D721Med (cell line): ENCODE data around the gene S100A5.

Source experiments
- DNase-seq: peaks from one replicate; pipeline ENCODE4 v3.0.0; 2011; ENCODE audit warnings: low spot score; ENCODE audit not compliant: insufficient read length
- FAIRE-seq: peaks from 2 replicates; lab custom pipeline; 2011; peaks lifted over from hg19 to GRCh38; lab: Jason Lieb, UNC
- TF ChIP-seq, protein P1 (sequence below): IDR thresholded peaks from 2 replicates; pipeline ENCODE4 v1.5.1; 2012; ENCODE audit warnings: mild to moderate bottlenecking, control low read depth; ENCODE audit not compliant: insufficient read depth; ENCODE audit errors: missing control alignments

The S100A5 gene

DNA sequence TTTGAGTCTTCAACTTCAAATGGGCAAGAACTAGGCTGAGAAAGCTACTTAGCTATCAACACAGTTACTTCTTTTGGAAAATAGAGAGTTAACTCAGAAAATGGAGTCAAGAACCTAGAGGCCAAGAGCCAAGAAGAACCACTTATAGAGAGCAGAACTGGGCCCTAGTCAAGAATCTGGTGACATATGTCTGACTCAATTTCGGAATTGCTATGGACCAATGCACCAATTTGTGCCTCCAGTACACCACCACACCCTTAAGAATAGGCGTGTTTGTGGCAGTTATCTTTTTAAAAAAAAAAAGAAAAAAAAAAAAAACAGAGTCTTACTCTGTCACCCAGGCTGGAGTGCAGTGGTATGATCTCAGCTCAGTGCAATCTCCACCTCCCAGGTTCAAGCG lies 17.1 kb upstream of the S100A5 start:
- TF ChIP-seq, protein P1, sequence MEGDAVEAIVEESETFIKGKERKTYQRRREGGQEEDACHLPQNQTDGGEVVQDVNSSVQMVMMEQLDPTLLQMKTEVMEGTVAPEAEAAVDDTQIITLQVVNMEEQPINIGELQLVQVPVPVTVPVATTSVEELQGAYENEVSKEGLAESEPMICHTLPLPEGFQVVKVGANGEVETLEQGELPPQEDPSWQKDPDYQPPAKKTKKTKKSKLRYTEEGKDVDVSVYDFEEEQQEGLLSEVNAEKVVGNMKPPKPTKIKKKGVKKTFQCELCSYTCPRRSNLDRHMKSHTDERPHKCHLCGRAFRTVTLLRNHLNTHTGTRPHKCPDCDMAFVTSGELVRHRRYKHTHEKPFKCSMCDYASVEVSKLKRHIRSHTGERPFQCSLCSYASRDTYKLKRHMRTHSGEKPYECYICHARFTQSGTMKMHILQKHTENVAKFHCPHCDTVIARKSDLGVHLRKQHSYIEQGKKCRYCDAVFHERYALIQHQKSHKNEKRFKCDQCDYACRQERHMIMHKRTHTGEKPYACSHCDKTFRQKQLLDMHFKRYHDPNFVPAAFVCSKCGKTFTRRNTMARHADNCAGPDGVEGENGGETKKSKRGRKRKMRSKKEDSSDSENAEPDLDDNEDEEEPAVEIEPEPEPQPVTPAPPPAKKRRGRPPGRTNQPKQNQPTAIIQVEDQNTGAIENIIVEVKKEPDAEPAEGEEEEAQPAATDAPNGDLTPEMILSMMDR = no peak
- DNase-seq = no peak
- FAIRE-seq = no peak

DNA sequence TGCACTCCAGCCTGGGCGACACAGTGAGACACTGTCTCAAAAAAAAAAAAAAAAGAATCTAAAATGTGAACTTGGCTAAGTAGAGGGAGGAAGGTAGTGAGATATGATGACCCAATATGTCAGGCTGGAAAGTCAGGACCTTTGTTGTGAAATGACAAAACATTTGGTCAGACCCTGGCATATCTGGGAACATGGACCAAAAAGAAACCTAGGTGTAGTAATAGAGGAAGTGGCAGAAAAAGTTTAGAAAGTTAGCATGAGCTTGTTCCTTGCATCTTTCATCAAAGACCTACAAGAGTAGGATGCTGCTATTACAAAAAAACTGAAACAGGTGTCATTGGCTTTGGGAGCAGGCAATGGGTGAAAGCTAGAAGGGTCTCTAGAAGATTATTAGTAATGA lies 15.6 kb upstream of the S100A5 start:
- DNase-seq (no peak), FAIRE-seq (no peak)
- TF ChIP-seq, protein P1 = no peak

DNA sequence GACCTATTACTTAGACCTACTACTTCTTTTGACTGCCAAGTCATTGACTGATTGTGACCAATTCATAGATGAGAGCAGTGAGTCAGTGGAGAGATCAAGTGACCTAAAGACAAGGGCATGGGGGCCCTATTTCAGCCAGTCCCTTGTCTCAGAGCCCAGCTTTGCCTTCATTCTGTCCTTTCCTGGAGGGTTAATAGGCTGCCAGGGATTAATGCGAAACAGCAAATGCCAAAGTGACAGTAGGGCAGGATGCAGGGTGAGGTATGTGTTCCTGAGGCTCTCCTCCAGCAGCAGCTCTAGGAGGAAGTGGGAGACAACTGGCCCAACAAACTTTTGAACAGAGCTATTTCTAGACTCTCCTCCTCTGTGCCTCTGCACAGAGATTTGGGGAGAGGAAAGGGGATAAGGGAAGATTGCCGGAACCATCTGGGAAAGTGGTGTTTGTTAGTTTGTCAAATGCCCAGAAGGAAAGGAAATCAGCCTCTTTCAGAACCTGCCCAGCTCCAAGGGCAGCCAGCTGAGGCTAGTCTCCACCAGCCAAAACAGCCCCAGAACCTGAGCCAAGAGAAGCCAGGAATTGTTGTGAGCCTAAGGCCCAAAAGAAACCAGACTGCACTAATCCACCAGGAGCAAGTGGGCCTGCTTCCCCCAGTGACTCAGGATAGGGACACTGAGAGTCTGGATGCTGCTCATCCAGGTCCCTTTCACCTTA lies 13.3 kb upstream of the S100A5 start:
- TF ChIP-seq, protein P1 = no peak
- no peak for FAIRE-seq
- no peak for DNase-seq

DNA sequence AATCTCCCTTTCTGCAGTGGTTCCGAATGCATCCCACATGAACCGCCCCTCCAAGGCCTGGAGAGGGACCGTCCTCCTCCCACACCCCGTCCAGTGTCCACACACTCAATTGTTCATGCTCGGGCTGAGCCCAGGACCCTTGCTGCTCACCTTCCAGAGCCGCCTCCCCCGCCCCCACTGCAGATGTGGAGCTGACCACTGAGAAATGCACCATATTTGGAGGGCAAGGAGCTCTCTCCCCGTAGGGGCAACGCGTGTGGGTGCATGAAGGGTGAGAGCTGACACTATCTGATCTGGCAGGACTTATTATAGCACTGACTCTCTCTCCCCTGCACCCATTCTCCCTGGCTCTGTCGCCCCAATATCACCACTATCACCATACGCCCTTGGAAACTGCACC lies 12.4 kb upstream of the S100A5 start:
- FAIRE-seq (no peak), DNase-seq (no peak)
- TF ChIP-seq, protein P1 = no peak

DNA sequence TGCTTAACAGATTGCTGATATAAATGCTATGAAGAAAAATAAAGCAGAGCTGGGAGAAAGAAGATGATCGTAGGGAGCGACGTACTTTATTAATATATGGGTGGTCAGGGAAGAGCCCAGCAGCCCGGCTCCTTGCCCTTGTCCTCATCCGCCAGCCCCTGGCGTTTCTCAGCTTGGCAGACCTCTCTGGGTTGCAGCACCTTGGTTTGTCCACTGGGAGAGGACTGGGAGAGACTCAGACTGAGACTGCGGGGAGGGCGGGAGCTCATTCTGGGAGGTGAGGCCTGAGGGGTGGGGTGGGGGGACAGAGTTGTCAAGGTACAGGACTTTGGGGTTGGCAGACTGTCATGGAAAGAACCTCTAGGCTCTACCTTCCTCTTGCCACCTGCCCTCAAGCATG lies 11.6 kb upstream of the S100A5 start:
- TF ChIP-seq, protein P1 = no peak
- DNase-seq (no peak), FAIRE-seq (no peak)

DNA sequence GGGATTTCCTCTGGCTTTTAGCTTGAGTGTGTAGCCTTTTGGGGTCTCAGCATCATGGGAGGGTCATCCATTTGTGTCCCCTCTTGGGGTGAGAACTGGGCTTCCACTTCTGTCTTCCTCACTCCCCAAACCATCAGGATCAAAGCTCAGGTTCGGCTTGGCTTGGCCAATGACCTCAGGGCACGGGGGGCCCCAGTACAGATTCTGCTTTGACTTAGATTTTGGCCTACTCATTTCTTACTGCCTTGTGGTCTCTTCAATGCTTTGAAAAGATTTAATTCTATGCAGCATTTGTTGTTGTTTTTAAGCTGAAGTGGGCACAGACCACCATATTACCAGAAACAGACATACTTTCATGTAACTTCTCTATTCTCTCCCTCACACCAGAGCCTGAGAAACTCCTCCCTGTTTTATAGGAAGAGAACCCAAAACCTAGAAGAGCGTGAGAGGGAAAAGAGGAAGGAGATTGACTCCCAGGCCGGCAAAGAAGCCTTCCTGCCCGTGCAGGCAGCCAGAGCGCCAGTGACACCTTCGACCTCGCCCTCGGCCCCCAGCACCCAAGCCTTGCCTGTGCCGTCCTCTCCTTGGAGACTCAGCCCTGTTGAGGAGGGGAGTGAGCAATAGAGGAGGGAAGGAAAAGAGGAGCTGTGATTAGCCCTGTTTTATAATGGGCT lies 10.2 kb upstream of the S100A5 start:
- DNase-seq (no peak), FAIRE-seq (no peak)
- TF ChIP-seq, protein P1 = no peak

DNA sequence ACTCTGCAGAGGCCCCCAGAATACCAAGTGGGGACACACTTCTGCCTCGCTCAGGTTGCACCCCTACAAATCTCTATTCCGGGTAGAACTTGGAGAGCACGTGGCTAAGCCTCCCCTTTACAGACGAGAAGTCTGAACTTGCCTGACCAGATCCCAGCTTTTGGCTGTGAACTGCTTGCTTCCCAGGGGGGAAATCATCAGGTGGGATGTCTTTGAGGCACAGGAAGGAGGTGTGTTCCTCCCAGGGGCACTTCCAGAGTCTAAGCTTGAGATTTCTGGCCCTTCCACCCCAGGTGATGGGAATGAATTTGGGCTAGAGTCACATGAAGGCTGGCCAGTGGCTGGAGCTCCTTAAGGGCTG lies 9.6 kb upstream of the S100A5 start:
- DNase-seq (no peak), FAIRE-seq (no peak)
- TF ChIP-seq, protein P1 = no peak
